HG02642 (cell line): ENCODE measurements around the gene XIAP.
"Not testable (repeated sequence)": the region's sequence is repeated elsewhere in the genome, so short reads cannot be mapped to it uniquely, and the experiment has no call there.

ENCODE experiments used
- ATAC-seq: cut with Tn5 transposase; IDR thresholded peaks from one replicate; pipeline ENCODE4 v1.9.1; 2021; ENCODE audit warnings: mild to moderate bottlenecking; ENCODE audit not compliant: unreplicated experiment, poor library complexity

The XIAP gene

DNA sequence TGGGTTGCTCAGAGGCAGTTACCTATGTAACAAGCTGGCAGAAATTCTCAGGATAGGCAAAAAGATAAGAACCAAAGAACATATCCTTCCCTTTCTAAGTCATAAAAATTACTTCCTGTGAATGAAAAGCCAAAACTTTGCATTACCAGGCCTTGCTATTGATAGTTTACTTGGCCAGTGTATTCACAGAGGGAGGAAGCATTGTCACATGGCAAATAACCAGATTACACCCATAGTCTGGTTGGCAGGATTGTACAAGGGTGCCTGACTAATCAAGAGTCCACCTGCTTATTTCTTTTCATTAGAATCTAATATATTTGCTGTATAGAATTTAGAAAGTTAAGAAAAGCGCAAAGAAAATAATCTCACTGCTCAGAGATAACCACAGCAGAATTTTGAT is 14.1 kb downstream of the XIAP start:
- no peak for ATAC-seq

DNA sequence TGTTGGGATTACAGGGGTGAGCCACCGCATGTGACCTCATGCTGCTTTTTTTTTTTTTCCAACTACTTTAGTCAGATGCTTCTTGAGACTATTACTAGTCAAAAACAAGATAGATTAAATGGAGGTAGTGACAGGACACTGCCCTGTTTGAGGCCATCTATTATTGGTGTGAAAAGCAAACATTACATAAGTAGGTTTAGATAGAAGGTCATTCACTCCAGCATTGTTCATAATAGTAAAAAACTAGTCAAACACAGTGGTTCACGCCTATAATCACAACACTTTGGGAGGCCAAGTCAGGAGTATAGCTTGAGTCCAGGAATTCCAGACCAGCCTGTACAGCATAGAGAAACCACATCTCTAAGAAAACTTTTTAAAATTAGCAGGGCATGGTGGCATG is 16.3 kb downstream of the XIAP start:
- ATAC-seq, result no peak

DNA sequence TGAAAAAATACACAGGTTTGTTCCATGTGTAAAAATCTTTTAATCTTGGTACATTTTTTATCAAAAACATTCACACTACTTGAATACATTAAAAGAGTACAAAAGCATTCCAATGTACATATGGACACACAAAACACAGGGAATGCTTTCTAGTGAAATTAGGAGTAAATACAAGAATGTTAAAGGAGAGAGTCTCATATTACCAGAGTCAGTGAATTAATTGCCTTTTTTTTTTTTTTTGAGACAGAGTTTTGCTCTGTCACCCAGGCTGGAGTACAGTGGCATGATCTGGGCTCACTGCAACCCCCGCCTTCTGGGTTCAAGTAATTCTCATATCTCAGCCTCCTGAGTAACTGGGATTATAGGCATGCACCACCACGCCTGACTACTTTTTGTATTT is 17.0 kb downstream of the XIAP start:
- ATAC-seq, result no peak

DNA sequence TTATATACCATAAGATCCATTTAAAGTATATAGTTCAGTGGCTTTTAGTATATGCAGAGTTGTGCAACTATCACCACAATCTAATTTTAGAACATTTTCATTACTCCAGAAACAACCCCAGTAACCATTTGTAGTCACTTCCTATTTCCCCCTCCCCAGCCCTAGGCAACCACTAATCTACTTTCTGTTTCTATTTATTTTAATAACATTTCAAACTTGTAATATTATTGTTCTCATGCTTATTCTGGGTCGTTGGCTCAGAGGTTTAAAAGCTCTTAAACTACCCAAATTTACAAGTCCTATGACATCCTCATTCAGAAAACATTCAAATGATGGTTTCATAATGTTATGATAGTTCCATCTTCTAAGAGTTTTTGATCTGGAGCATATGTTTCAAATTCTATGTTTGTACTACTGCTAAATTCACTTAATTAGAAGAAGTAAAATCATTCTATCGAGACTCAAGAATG is 18.4 kb downstream of the XIAP start:
- peak; percentile 77 for ATAC-seq

DNA sequence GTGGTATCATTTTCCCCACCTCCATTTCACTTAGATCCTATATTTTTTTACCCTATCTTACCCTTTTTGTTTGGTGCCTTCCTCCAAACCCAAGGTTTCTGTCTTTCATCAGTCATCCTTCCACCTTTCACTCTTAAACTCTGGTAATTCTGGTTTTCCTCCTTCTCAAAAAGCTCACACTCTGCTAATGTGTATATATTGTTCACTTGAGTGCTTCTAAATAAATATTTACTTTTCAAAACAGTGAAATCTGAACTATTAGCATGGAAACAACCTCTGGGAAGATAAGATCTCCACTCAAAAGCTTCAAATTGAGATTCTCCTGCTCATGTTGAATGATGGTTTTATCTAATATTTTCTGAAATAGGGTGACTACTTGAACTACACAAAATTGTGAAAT is 21.5 kb downstream of the XIAP start:
- ATAC-seq, result no peak

DNA sequence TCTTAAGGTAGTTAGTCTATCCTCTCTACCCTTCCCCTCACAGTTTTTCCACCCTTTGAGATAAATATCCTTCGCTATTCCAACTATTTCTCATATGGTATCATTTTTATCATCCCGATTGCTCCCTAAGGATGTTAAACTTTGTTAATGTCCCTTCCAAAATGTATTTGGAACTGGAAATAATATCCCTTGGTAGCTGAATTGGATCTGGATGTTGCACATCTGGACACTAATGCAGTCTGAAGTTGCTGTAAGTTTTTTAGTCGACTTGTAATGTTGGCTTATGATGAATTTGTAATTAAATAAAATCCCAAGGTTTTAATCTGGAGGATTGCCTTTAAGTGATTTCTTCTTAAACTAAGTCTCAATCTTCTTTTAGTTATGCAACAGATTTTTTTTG is 22.5 kb downstream of the XIAP start:
- no peak for ATAC-seq

DNA sequence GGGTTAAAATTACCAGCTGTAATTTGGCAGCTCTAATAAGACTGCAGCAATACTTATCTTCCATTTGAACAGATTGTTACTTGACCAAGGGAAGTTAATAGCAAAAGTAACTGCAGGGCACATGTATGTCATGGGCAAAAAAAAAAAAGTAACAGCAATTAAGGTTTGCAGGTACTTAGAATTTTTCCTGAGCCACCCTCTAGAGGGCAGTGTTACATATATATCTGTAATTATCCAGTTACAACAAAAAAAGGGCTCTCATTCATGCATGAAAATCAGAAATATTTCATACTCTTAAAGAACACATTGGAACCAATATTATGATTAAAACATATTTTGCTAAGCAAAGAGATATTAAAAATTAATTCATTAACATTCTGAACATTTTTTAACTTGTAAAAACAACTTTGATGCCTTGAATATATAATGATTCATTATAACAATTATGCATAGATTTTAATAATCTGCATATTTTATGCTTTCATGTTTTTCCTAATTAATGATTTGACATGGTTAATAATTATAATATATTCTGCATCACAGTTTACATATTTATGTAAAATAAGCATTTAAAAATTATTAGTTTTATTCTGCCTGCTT is 25.1 kb downstream of the XIAP start:
- ATAC-seq, result no peak

DNA sequence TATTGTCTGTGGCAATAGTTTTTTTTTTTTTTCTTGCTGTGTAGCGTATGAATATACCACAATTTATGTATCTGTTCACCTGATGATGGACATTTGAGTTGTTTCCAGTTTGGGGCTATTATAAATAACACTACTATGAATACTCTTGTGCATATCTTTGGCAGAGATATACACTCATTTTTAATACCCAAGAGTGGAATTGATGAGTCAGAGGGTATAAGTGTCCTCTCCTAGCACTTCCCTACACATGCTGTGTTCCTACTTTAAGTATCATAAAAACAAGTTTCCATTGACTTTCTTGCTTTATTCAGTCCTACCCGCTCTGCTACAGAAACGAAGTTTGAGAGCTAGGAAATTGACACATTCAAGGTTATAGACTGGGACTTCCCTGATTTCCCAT is 39.8 kb downstream of the XIAP start:
- no peak for ATAC-seq

DNA sequence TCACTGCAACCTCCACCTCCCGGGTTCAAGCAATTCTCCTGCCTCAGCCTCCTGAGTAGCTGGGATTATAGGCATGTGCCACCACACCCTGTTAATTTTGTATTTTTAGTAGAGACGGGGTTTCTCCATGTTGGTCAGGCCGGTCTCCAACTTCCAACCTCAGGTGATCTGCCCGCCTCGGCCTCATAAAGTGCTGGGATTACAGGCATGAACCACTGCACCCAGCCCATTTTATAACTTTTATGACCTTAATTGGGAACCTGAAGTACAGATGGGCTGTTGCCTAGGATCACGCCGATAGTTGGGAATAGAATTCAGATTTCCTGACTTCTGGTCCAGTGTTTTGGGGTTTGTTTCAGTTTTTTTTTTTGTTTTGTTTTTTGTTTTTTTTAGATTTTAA is 43.4 kb downstream of the XIAP start:
- not testable (repeated sequence) for ATAC-seq

DNA sequence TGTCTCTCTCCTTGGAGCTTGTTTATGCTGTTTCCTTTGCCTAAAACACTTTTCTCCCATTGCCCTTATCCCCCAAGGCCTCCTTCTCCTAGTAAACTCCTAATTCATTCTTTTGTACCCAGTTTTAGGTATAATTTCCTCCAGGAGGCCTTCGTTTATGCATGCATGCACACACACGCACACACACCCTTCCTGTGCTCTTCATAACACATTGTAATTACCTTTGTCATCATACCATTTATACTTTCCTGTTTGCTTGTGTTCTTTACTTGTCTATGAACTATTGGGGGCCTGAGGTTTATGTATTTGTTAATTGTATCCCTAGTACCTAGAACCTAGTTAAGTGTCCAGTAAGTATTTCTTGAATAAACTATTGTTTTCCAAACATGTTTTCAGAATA is 45.5 kb downstream of the XIAP start:
- no peak for ATAC-seq

DNA sequence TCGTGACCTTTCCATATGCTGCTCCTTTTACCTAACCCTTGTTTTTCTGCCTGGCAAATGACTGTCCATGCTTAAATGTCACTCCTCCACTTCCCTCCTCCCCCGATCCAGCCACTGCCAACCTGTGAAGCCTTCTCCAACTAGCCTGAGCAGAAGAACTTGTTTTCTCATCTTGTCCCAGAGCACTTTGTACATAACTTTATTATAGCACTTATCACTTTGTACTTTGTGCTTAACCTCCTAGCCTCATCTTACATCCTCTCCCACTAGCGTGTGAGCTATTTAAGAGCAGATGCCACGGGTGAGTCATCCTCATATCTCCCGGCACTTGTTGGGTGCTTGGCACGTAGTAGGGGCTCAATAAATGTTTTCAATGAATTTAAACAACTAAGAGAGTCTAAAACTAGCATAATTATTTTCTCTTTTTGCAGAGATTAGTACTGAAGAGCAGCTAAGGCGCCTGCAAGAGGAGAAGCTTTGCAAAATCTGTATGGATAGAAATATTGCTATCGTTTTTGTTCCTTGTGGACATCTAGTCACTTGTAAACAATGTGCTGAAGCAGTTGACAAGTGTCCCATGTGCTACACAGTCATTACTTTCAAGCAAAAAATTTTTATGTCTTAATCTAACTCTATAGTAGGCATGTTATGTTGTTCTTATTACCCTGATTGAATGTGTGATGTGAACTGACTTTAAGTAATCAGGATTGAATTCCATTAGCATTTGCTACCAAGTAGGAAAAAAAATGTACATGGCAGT is 46.9 kb downstream of the XIAP start:
- ATAC-seq, result no peak

DNA sequence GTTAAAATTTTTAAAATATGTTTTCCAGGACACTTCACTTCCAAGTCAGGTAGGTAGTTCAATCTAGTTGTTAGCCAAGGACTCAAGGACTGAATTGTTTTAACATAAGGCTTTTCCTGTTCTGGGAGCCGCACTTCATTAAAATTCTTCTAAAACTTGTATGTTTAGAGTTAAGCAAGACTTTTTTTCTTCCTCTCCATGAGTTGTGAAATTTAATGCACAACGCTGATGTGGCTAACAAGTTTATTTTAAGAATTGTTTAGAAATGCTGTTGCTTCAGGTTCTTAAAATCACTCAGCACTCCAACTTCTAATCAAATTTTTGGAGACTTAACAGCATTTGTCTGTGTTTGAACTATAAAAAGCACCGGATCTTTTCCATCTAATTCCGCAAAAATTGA is 49.7 kb downstream of the XIAP start:
- no peak for ATAC-seq

DNA sequence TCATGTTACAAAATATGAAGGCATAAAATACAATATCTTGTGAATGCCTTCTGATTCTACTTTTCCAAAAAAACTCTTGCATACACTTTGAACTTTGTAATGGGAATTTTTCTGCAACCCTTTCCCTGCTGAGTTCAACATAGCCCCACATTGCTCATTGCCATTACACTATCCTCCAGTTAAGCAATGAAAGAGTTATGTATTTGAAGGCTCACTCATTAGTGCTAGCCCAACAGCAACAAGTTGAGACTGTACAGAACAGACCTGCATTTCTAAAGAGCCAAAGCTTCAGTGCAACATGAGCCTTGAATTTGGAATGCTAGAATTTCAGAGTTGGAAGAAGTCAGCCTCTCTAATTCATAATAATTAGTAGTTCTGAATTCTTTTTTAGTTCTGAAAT is 57.2 kb downstream of the XIAP start:
- ATAC-seq, result no peak

DNA sequence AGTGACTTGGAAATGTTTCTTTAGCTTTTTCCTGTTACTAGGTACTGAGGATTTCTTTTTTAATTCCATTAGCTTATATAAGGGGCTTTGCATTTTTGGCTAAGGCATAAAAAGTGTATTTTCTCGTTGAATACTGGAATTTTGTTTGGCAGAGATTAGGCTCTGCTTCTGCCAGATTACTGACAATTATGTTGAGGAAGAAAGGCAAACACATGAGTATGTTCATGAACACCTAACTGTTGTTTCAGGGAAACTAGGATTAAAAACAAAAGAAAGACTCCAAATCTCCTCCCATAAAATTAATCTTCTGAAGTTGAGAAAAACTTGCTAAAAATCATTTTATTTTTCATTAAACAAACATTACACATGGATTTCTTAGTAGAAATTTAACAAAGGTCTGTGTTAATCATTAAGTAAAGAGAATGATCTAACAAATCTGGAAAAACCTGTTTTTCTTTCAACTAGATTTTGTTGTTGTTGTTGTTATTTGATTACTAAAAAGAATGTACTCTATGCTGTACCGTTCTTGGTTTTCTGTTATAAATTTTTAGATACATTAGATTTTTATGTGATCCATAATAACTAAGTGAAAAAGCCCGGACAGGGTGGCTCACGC is 58.4 kb downstream of the XIAP start:
- ATAC-seq, result no peak

DNA sequence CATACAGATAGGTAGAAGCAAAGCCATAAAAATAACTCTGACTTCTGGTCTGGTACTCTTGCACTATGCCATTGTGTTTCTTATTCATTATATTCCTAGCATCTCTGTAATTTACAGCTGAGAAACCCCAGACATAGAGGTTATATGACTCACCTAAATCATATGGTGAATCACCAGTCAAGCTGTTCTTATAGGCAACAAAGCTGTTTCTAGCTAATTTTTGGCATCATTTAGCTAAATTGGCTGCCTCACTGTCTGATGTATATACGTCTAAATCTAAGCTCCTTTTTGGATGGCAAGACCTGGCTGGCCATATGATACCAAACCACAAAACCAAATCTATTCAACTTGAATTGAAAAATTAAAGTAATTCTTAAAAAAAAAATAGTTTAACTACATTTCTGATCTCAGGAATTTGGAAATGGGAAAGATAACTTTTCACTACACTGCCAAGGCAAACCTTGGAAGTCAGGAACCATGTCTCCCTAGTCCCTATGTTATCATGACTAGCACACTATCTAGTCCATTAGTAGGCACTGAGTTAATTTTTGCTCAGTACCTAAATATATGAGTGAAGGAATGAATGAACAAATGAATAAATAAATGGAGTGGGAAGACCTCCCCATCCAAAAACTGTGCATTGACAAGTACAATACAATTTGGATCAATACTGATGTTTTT is 60.4 kb downstream of the XIAP start:
- ATAC-seq, result no peak

DNA sequence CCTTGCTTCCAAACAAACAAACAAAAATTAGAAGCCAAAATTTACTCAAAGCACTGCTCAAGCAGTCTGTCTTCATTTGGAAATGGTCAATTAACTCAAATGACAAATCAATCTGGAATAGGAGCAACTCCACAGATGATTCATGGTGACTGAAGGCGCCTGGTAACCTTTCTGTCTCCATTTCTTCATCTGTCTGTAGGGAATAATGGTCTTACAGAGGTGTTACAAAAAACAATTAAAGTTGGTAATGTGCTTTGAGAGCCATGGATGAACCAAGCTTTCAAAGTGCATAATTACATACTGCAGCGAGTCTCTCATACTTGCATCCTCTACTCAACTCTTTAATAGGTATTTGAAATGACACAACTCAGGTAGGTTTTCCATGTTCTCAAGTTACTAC is 63.4 kb downstream of the XIAP start:
- no peak for ATAC-seq

DNA sequence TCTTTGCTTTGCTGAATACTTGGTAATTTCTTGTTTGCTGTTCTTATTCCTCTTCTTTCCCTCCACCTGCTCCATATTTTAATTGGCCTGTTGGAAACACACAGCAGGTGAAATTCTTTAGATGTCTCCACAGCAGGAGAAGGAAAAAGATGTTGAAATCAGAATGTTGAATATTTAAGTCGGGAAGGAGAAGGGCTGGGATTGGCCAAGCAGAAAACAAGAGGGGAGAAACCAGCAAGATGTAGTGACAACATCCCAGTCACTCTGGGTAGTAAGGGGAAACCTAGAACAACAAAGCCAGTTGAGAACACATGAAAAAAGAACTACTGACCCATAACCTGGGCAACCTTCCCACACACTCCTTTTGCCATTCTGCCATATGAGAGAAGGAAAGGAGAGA is 64.3 kb downstream of the XIAP start:
- ATAC-seq, result no peak

DNA sequence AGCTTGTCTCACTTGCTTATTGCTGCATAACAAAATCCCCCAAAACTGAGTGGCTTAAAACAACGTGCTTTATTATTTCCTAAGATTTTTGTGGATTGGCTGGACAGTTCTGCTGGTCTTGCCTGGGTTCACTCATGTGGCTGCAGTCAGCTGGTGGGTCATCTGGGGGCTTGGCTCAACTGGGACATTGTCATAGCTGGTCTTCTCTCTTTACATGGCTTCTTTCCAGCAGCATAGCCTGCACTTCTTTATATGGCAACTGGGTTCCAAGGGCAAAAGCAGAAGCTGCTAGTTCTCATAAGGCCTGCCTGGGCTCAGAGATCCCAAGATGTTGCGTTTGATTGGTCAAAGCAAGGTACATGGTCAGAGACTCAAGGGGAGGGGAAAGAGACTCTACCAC is 68.0 kb downstream of the XIAP start:
- ATAC-seq, result no peak

DNA sequence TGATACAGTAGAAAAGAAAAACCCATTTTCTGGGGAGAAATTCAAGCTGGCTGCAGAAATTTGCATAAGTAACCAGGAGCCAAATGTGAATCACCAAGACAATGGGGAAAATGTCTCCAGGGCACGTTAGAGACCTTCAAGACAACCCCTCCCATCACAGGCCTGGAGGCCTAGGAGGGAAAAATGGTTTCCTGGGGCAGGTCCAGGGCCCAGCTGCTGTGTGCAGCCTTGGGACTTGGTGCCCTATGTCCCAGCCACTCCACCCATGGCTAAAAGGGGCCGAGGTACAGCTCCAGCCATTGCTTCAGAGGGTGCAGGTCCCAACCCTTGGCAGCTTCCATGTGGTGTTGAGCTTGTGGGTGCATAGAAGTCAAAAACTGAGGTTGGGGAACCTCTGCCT is 72.2 kb downstream of the XIAP start:
- not testable (repeated sequence) for ATAC-seq

DNA sequence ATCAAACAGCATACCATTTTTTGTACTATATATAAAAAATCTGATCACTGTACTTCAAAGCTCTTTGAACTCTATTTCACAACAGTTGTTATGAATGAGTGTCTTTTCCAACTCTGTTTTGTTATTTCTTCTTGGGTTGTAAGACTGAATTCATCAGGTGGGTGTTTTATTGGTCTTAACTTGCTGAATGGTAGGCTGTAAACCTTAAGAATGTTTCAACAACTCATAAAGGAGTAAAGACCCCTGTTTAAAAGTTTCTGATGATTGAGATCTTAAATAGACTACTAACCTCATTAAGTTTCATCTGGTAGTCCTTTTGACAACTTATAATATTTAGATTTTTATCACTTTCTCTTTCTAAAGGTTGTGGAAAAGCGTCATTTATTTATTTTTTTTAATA is 83.2 kb downstream of the XIAP start:
- ATAC-seq, result no peak

DNA sequence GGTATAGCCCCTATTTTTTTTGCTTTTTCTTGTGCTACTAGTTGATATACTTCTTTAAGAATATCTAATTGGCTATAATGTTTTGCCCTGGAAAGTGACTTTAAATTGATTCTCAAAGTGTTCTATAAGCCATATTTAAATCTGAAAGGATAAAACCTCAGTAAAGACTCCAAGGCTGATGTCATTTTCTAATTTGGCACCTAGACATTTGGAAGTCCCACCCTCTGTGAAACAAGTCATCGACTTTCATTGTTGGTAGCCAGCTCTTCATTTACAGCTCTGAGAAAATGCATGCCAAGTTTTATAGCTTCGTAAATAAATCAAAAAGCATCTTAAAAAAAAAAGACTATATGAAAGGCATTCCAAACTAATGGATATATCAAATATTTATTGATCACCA is 83.6 kb downstream of the XIAP start:
- ATAC-seq, result no peak
